GM18867 (cell line): Measurements from ENCODE around the gene JAG2.

Experiments
- ATAC-seq: cut with Tn5 transposase; IDR thresholded peaks from one replicate; pipeline ENCODE4 v1.9.1; 2021; ENCODE audit warnings: mild to moderate bottlenecking, moderate library complexity; ENCODE audit not compliant: unreplicated experiment

The JAG2 gene

GRCh38 chr14:105141486-105142281, 26.9 kb downstream of the JAG2 start:
- ATAC-seq: no peak

- ATAC-seq: no peak
These were observed 27.6 kb downstream of the JAG2 start for GRCh38 chr14:105141026-105141425.

GRCh38 chr14:105140581-105140980, 28.0 kb downstream of the JAG2 start:
- no peak for ATAC-seq

GRCh38 chr14:105139831-105140239, 28.7 kb downstream of the JAG2 start:
- ATAC-seq: no peak

- ATAC-seq: no peak
These were observed 29.3 kb downstream of the JAG2 start for GRCh38 chr14:105139212-105139825.

- ATAC-seq: no peak
These were observed 29.9 kb downstream of the JAG2 start for GRCh38 chr14:105138551-105139111.

GRCh38 chr14:105138021-105138541, 30.5 kb downstream of the JAG2 start:
- ATAC-seq: no peak

- ATAC-seq: no peak
These were observed 31.0 kb downstream of the JAG2 start for GRCh38 chr14:105137481-105138020.

GRCh38 chr14:105136401-105137322, 31.9 kb downstream of the JAG2 start:
- no peak for ATAC-seq

GRCh38 chr14:105135700-105136395, 32.7 kb downstream of the JAG2 start:
- ATAC-seq: no peak

- no peak for ATAC-seq
These were observed 35.5 kb downstream of the JAG2 start for GRCh38 chr14:105132921-105133654.

- ATAC-seq: no peak
These were observed 37.3 kb downstream of the JAG2 start for GRCh38 chr14:105131241-105131640.

- ATAC-seq: no peak
These were observed 40.5 kb downstream of the JAG2 start for GRCh38 chr14:105128059-105128458.

GRCh38 chr14:105126981-105127329, 41.6 kb downstream of the JAG2 start:
- no peak for ATAC-seq

GRCh38 chr14:105126126-105126980, 42.2 kb downstream of the JAG2 start:
- ATAC-seq: no peak

GRCh38 chr14:105124823-105125222, 43.8 kb downstream of the JAG2 start:
- no peak for ATAC-seq

GRCh38 chr14:105123981-105124765, 44.4 kb downstream of the JAG2 start:
- ATAC-seq: no peak
